ENCODE results near the gene SRSF10.

- TF ChIP-seq EZH2 (IDR thresholded peaks at IDR 0.05; ENCODE audit: low read length) (no peak), CTCF (optimal IDR thresholded peaks at IDR 0.05 in 1 of 3, IDR thresholded peaks at IDR 0.05 in 1 of 3, conservative IDR thresholded peaks at IDR 0.05 in 1 of 3; ENCODE audit: extremely low read depth in 1 of 3, insufficient read depth in 2 of 3, low read length in 3 of 3) (no peak)
Measured at GRCh38 chr1:23999156-23999671, 19.1 kb upstream of the SRSF10 start.

Data from keratinocyte (primary cell).